Gastrocnemius medialis (tissue), 4 donors: ENCODE data around the gene MECR. TPM values are rescaled to one million over a fixed set of nuclear protein-coding genes. Genes with fewer than 3 reads are reported as not detected.

Experiments
- ATAC-seq, 2 donors: fragments of 150-250 bp; one replicate each; pipeline ENCODE4 v1.9.1; 2016
- DNase-seq, 2 donors: peaks; one replicate each; pipeline ENCODE4 v3.0.0-alpha.2; 2019
- H3K27ac ChIP-seq, 4 donors: fragments of 200-600 bp; sonication (generic); 1 replicate in 1 of 4; 2 replicates in 3 of 4; pipeline ENCODE4 v1.5.1; 2016 to 2018; ENCODE audit warnings: mild to moderate bottlenecking in 2 of 4, moderate library complexity in 1 of 4
- H3K27me3 ChIP-seq, 3 donors: fragments of 200-600 bp; sonication (generic) in 2 of 3; 1 replicate in 1 of 3; 2 replicates in 2 of 3; pipeline versions ENCODE4 v1.5.1 to v1.6.0; 2016 to 2019; ENCODE audit warnings: mild to moderate bottlenecking in 1 of 3, moderate library complexity in 1 of 3
- H3K36me3 ChIP-seq, 2 donors: fragments of 200-600 bp; sonication (generic) in 1 of 2; one replicate each; pipeline ENCODE4 v1.5.1; 2017 to 2018
- H3K4me1 ChIP-seq, 2 donors: fragments of 200-600 bp; sonication (generic) in 1 of 2; one replicate each; pipeline ENCODE4 v1.5.1; 2016 to 2017; ENCODE audit warnings: mild to moderate bottlenecking in 2 of 2
- H3K4me3 ChIP-seq, 4 donors: fragments of 200-600 bp; sonication (generic) in 3 of 4; 1 replicate in 1 of 4; 2 replicates in 3 of 4; pipeline ENCODE4 v1.5.1; 2016 to 2019; ENCODE audit warnings: mild to moderate bottlenecking in 2 of 4
- H3K9me3 ChIP-seq, 3 donors: fragments of 200-600 bp; sonication (generic) in 2 of 3; 1 replicate in 1 of 3; 2 replicates in 2 of 3; pipeline ENCODE4 v1.5.1; 2016 to 2019
- POLR2A ChIP-seq, 2 donors: fragments of 450-650 bp; IDR thresholded peaks; one replicate each; pipeline ENCODE4 v1.6.1; 2017; ENCODE audit warnings: antibody characterized with exemption in 2 of 2, mild to moderate bottlenecking in 2 of 2, moderate library complexity in 2 of 2
- in situ Hi-C, 4 donors: fragments of 200-750 bp; cut with MboI; loops; one replicate each; pipeline versions ENCODE4 v1.15.0 to v1.8.0; 2017; ENCODE audit warnings: low sequenced_read_pairs in 4 of 4
- intact Hi-C: fragments of 100-400 bp; cut with DNase I; formaldehyde crosslinking; loops from one replicate; pipeline ENCODE4 v1.15.1; 2023; ENCODE audit warnings: low total_unique reads
- total RNA-seq, 4 donors: library from RNA; depleted of rRNA; stranded (reverse); fragments of >200 nt; gene quantifications; one replicate each; pipeline versions ENCODE4 v1.1.0 to v1.2.3, GENCODE V29; 2016
- TF ChIP-seq, protein P1 (sequence below), 5 experiments: fragments of 450-650 bp in 3 of 5; fragments of 200-600 bp in 2 of 5; sonication (generic) in 2 of 5; IDR thresholded peaks in 4 of 5; conservative IDR thresholded peaks in 1 of 5; 1 replicate in 4 of 5; 2 replicates in 1 of 5; pipeline ENCODE4 v1.5.1; 2016 to 2019; ENCODE audit warnings: antibody characterized with exemption in 5 of 5, mild to moderate bottlenecking in 3 of 5, moderate library complexity in 3 of 5

The MECR gene, protein sequence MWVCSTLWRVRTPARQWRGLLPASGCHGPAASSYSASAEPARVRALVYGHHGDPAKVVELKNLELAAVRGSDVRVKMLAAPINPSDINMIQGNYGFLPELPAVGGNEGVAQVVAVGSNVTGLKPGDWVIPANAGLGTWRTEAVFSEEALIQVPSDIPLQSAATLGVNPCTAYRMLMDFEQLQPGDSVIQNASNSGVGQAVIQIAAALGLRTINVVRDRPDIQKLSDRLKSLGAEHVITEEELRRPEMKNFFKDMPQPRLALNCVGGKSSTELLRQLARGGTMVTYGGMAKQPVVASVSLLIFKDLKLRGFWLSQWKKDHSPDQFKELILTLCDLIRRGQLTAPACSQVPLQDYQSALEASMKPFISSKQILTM
- 10 to 100 TPM; 21.9 to 29.8 (median 26.6) TPM for total RNA-seq

DNA sequence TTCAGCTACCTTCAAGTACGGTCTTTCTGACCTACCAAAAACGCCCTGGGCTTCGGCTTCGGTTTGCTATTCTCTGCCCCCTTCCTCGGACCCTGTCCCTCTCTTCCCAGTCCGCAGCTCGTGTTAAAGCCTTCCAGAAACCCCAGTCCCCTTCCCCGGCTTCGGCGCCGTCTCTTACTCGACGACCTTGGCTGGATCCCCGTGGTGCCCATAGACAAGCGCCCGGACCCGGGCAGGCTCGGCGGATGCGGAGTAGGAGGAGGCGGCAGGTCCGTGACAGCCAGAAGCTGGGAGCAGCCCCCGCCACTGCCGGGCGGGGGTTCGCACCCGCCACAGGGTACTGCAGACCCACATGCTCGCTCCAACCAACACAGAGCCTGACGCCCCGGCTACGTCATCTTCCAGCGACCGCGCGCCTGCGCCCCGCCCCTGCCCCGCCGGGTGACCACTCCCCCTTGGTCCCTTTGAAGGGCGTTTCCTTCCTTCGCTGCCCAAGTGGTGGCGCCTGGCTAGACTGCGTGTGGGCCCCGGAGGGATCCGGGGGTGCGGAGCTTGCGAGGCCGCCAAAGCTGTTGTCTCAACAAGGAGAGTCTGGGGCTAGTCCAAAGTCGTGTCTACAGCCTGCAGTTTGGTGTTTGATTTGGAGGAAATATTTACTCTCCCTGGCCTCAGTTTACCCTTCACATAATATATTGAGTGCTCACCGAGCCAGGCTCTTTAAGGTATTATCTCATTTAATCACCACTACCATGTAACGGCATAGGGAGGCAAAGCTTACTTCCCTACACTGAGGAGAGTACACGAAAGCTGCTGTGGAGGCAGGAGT lies at the start of gene MECR:
MECR (minus strand) TSS at position 382 of the 826 bp plus-strand sequence; CDS start at position 354, 28 bp downstream.
- H3K27ac ChIP-seq, result peak within 1 kb of the TSS; percentile 82 to 90 (median 86)
- in situ Hi-C loops (loop anchor here (5.0 to 25.0 kb wide), 7 partner anchors 857 to 1484 kb away; no protein-coding TSS in a partner anchor), intact Hi-C loops (loop anchor here (2.0 to 10.0 kb wide), 4 partner anchors 50 to 1552 kb away; partner anchors contain the start of gene SRSF4)
- DNase-seq (peak; percentile 86 to 92), ATAC-seq (peak; percentile 96 to 98)
- H3K27me3 ChIP-seq, result no peaks in the 10 kb centered on the region
- peaks cover 11 to 14% of the 10 kb centered on the region in 2 donors for H3K4me1 ChIP-seq
- peak; percentile 69 to 71 for TF ChIP-seq POLR2A (IDR thresholded peaks at IDR 0.05)
- TF ChIP-seq, protein P1, sequence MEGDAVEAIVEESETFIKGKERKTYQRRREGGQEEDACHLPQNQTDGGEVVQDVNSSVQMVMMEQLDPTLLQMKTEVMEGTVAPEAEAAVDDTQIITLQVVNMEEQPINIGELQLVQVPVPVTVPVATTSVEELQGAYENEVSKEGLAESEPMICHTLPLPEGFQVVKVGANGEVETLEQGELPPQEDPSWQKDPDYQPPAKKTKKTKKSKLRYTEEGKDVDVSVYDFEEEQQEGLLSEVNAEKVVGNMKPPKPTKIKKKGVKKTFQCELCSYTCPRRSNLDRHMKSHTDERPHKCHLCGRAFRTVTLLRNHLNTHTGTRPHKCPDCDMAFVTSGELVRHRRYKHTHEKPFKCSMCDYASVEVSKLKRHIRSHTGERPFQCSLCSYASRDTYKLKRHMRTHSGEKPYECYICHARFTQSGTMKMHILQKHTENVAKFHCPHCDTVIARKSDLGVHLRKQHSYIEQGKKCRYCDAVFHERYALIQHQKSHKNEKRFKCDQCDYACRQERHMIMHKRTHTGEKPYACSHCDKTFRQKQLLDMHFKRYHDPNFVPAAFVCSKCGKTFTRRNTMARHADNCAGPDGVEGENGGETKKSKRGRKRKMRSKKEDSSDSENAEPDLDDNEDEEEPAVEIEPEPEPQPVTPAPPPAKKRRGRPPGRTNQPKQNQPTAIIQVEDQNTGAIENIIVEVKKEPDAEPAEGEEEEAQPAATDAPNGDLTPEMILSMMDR (IDR thresholded peaks at IDR 0.05 in 4 of 5, conservative IDR thresholded peaks at IDR 0.05 in 1 of 5), result peak in 2 of 5 experiments; percentile 16 to 22
- H3K9me3 ChIP-seq, result no peaks in the 10 kb centered on the region
- H3K36me3 ChIP-seq, result no peaks in the 10 kb centered on the region
- peak within 1 kb of the TSS; percentile 71 to 87 (median 82) for H3K4me3 ChIP-seq

DNA sequence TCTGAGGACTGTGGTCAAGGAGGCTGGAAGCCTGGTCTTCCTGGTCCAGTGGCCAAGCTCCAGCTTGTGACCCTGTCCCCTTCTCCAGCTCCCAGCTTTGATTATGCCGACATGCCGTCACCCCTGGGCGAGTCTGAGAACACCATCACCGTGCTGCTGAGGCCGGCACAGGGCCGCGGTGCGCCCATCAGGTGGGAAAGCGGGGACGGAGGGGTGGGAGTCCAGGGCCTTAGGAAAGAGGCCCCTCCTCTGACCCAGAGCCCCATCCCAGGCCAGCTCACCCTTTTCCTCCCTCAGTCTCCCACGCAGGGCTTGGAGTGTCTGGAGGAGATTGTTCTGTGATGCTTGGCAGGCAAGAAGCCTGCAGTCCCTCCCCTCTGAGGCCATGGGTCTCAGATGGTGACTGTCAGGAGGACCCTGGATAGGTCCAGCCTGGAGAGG lies 49.2 kb upstream of the MECR start:
- intact Hi-C loops, result no loop called here

DNA sequence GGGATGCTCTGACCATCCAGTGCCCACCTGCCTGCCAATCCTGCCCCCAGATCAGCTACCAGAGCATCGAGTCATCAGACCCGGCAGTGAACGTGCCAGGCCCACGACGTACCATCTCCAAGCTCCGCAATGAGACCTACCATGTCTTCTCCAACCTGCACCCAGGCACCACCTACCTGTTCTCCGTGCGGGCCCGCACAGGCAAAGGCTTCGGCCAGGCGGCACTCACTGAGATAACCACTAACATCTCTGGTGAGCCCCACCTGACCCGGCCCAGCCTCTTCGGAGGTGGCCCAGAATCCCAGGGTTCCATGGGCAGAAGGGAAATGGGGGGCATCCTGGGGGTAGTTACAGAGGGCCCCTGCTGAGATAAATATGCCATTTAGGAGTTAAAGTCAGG lies 48.7 kb upstream of the MECR start:
- no peak for TF ChIP-seq POLR2A (IDR thresholded peaks at IDR 0.05)
- TF ChIP-seq, protein P1 (IDR thresholded peaks at IDR 0.05 in 4 of 5, conservative IDR thresholded peaks at IDR 0.05 in 1 of 5), result no peak
- in situ Hi-C loops, result no loop called here
- no peak for ATAC-seq
- Histone ChIP-seq H3K36me3 (peaks cover 0 to 13% of the 10 kb centered on the region in 2 donors), H3K27ac (no peak overlapping the region), H3K27me3 (no peaks in the 10 kb centered on the region), H3K4me3 (no peak overlapping the region), H3K4me1 (no peaks in the 10 kb centered on the region), H3K9me3 (no peaks in the 10 kb centered on the region)
- DNase-seq, result no peak
- intact Hi-C loops, result no loop called here

More for the DNA sequence above, 49.2 kb upstream of the MECR start:
- TF ChIP-seq, protein P1 (IDR thresholded peaks at IDR 0.05 in 4 of 5, conservative IDR thresholded peaks at IDR 0.05 in 1 of 5), result no peak
- TF ChIP-seq POLR2A (IDR thresholded peaks at IDR 0.05), result no peak
- Histone ChIP-seq H3K27me3 (no peaks in the 10 kb centered on the region), H3K4me1 (no peaks in the 10 kb centered on the region), H3K9me3 (no peaks in the 10 kb centered on the region), H3K36me3 (peaks cover 0 to 13% of the 10 kb centered on the region in 2 donors), H3K4me3 (no peak overlapping the region), H3K27ac (no peak overlapping the region)
- no peak for ATAC-seq
- in situ Hi-C loops, result no loop called here
- DNase-seq, result no peak

DNA sequence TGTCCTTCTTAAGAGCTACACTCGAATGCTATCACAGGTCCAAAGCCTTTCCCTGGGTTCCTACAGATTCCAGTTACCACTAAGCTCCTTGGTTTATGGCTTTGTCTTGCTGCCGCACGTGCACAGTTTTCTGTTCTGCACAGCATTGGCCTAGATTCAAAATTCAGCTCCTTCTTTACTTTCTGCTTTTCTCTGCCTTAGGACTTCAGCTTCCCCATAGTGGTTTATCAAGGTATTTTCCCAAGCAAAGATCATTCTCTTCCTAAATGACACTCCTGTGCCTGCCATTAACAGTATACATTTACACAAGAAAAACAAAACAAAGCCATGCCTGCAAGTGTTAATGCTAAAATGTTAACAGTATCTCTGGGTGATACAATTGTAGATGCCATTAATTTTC lies 47.4 kb upstream of the MECR start:
- H3K9me3 ChIP-seq, result no peaks in the 10 kb centered on the region
- H3K4me3 ChIP-seq, result no peak overlapping the region
- TF ChIP-seq, protein P1 (IDR thresholded peaks at IDR 0.05 in 4 of 5, conservative IDR thresholded peaks at IDR 0.05 in 1 of 5), result no peak
- no peak for TF ChIP-seq POLR2A (IDR thresholded peaks at IDR 0.05)
- intact Hi-C loops (no loop called here), in situ Hi-C loops (no loop called here)
- ATAC-seq, result no peak
- no peak for DNase-seq
- peaks cover 0 to 13% of the 10 kb centered on the region in 2 donors for H3K36me3 ChIP-seq
- H3K27ac ChIP-seq, result no peak overlapping the region
- no peaks in the 10 kb centered on the region for H3K27me3 ChIP-seq
- H3K4me1 ChIP-seq, result no peaks in the 10 kb centered on the region
